Measurements from ENCODE around the gene TTLL11.
A peak's percentile ranks its signal among the peaks of the same experiment; 100 is the strongest.

The TTLL11 gene

DNA sequence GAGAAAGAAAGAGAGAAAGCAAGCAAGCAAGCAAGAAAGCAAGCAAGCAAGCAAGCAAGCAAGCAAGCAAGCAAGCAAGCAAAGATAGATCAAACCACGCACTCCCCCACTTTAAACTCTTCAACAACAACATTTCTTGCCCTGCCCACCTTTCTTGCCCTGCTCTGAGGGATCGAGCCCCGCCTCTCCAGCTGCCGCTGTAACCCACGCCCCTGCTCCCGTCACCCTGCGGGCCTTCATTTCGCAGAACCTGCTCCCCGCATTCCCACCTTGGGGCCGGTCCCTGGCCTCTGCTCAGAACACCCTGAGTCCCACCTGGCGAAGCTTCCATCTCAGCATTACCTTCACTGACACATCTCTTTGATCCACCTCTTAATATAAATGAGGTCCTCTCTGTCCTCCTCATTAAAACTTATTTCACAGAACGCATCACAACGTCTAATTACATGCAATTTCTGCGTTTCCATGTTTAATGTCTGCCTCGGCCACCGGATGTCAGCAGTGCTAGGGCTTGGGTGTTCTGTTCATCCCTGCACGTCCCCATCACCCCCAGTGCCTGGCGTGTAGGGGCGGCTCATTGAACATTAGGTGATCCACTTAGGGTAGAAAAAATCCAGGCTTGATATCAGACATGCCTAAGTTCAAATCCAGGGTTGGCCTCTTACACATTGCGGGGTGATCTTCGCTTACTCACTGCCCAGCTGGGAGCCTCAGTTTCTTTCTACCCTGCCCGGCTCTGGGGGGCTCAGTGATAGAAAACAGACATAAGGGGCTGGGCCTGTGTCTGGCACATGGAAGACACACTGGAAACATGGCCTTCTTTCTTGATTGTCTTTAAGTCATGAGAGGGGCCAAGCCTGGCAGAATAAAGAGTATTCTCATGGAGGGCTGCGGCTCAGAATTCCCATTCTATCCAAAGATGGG is 254.1 kb downstream of the TTLL11 start:
- TF ChIP-seq, protein P1, sequence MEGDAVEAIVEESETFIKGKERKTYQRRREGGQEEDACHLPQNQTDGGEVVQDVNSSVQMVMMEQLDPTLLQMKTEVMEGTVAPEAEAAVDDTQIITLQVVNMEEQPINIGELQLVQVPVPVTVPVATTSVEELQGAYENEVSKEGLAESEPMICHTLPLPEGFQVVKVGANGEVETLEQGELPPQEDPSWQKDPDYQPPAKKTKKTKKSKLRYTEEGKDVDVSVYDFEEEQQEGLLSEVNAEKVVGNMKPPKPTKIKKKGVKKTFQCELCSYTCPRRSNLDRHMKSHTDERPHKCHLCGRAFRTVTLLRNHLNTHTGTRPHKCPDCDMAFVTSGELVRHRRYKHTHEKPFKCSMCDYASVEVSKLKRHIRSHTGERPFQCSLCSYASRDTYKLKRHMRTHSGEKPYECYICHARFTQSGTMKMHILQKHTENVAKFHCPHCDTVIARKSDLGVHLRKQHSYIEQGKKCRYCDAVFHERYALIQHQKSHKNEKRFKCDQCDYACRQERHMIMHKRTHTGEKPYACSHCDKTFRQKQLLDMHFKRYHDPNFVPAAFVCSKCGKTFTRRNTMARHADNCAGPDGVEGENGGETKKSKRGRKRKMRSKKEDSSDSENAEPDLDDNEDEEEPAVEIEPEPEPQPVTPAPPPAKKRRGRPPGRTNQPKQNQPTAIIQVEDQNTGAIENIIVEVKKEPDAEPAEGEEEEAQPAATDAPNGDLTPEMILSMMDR (IDR thresholded peaks at IDR 0.05): peak; percentile 7; the same call in 1 of the 2 replicates
- TF ChIP-seq ZFX (IDR thresholded peaks at IDR 0.05; ENCODE audit: borderline replicate concordance): no peak
- no peak overlapping the region for H3K27ac ChIP-seq

DNA sequence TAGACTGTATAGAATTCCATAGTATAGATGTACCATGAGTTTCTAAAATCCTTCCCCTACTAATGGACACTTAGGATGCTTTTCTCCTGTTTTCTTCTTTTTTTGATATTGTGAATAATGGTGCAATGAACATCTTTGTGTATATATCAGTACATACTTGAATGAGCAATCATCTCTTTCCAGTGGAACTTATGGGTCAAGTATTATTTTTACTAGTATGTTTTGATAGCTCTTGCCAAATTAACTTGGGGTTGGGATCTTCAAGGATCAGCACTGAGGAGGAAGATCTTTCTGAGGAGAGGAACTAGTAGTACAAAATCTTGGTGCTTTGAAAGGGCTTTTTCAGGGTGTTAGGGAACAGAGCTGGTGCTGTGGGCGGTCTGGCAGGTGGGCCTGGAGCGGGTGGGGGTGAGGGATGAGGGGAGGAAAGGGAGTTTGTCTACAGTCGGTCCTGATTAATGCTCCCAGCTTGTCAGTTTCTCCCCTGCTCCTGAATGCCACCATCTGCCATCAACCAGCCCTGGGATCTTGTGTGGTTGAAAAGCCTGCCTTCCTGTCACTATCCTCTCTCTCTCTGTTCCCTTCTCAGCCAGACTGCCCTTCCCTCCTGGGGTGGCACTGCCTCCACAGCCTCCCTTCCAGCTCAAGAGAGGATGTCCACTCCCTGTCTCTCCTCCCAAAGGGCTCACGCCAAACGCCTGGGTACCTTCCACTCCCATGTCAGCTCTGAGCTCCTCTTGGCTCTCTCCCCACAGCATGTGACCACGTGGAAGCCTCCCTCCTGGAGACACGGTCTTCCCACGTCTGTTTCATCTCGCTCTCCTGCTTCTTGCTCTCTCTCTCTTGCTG is 255.8 kb downstream of the TTLL11 start:
- H3K27ac ChIP-seq: no peak overlapping the region
- TF ChIP-seq ZFX (IDR thresholded peaks at IDR 0.05; ENCODE audit: borderline replicate concordance): no peak
- TF ChIP-seq, protein P1 (IDR thresholded peaks at IDR 0.05): no peak

DNA sequence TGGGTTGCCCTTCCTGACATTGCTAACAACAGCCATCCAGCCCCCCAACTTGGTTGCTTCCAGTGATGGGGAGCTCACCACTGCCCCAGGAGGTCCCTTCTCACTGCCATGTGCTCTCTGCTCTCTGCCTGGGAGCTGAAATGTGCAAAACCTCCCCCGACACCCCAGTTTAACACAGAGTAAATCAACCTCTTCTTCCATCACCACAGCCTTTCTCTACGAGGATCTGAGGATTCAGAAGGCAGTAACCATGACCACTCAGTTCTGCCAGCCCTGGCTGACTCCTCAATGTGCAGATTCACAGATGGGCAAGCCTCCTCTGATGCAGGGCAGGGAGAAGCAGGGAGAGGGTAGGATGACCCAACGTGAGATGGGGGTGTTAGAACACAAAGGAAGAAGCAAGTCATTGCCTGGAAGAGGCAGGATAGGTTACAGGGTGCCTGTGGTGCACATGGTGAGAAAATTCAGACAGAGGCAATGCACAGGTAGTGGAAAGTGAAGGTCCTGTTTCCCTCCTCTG is 256.7 kb downstream of the TTLL11 start:
- no peak overlapping the region for H3K27ac ChIP-seq
- TF ChIP-seq, protein P1 (IDR thresholded peaks at IDR 0.05): no peak
- no peak for TF ChIP-seq ZFX (IDR thresholded peaks at IDR 0.05; ENCODE audit: borderline replicate concordance)

DNA sequence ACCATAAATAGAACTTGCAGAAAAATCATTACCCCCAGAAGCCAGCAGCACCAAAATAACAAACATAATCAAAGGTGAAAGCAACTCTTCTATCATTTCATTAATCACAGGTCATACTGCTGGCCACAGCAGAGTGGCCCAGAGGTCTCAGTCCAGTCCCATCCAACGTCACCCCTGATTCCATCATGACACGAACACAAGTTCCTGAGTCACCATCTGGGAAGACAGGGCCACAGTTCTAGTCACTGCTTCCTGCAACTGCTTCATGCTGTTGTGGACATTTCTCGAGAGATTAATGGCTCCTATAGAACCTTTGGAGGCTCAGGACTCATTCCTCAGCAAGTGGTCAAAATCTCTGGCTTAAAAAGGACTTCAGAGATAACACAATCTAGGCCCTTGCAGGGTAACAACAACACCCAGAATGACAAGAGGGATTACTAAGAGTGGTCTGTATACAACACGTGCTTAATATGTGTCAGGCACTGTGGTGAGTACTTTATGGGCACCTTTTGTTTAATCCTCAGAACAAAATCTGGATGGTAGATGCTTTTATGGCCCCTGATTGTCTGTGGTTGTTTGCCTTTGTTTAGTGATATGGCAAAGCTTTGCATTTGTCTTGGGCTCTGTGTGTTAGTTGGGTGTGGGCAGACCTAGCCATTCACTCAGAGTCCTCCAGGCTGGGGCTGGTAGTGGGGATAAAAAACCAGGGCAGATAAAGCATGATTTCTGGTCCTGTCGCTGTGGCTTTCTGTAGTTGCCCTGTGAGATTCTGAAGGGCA is 257.3 kb downstream of the TTLL11 start:
- H3K27ac ChIP-seq: no peak overlapping the region
- no peak for TF ChIP-seq ZFX (IDR thresholded peaks at IDR 0.05; ENCODE audit: borderline replicate concordance)
- TF ChIP-seq, protein P1 (IDR thresholded peaks at IDR 0.05): no peak

DNA sequence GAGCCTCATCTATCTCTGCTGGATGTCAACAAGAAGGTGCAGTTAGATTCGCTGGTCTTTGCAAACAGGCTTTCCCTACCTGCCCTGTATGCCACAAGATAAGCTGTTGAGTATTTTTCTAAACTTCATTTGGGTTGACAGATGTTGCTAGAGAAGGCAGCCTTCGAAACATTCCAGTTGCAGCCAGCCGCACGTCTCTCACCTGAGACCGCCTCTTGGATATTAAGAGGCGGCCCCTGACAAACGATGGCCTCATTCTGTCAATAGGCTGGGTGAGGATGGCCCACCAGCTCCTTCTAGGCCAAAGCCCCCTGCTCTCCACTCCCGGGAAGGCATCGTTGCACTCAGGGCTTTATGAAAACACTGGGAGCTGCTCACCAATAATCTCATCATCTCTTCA is 260.0 kb downstream of the TTLL11 start:
- TF ChIP-seq ZFX (IDR thresholded peaks at IDR 0.05; ENCODE audit: borderline replicate concordance): no peak
- TF ChIP-seq, protein P1 (IDR thresholded peaks at IDR 0.05): no peak
- no peak overlapping the region for H3K27ac ChIP-seq

DNA sequence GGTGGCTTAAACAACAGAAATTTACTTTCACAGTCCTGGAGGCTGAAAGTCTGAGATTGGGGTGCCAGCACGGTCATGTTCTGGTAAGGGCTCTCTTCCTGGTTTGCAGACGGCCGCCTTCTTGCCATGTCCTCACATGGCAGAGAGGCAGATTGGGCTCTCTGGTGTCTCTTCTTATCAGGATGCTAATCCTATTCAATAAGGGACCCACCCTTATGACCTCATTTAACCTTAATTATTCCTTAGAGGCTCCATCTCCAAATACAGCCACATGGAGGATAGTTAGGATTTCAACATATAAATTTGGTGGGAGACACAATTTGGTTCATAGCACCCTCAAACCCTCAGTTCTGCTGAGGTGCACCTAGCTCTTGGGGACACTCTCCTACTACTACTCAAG is 261.2 kb downstream of the TTLL11 start:
- no peak overlapping the region for H3K27ac ChIP-seq
- no peak for TF ChIP-seq ZFX (IDR thresholded peaks at IDR 0.05; ENCODE audit: borderline replicate concordance)
- TF ChIP-seq, protein P1 (IDR thresholded peaks at IDR 0.05): no peak

All from 22Rv1 (cell line).